Esophagus squamous epithelium (tissue), 4 donors: Measurements from ENCODE around the gene PTPRD.

Experiments
- CTCF ChIP-seq, 6 experiments: fragments of 450-650 bp in 4 of 6; fragments of 200-600 bp in 2 of 6; sonication (generic) in 2 of 6; IDR thresholded peaks; one replicate each; pipeline ENCODE4 v1.5.1; 2016 to 2019; ENCODE audit warnings: antibody characterized with exemption in 6 of 6, mild to moderate bottlenecking in 4 of 6, moderate library complexity in 4 of 6
- POLR2A ChIP-seq, 4 donors: fragments of 450-650 bp; IDR thresholded peaks; one replicate each; pipeline ENCODE4 v1.6.1; 2017; ENCODE audit warnings: antibody characterized with exemption in 4 of 4, mild to moderate bottlenecking in 4 of 4, moderate library complexity in 3 of 4

- no peak for TF ChIP-seq CTCF (IDR thresholded peaks at IDR 0.05)
- no peak for TF ChIP-seq POLR2A (IDR thresholded peaks at IDR 0.05)
Measured at GRCh38 chr9:8734760-8735159, 1878.0 kb downstream of the PTPRD start.
